ENCODE results near the gene CCDC9. TPM values are rescaled to one million over a fixed set of nuclear protein-coding genes. Genes with fewer than 3 reads are reported as not detected.

The CCDC9 gene
- total RNA-seq, 1 donor from 2014 or later, result 47.1 TPM

DNA sequence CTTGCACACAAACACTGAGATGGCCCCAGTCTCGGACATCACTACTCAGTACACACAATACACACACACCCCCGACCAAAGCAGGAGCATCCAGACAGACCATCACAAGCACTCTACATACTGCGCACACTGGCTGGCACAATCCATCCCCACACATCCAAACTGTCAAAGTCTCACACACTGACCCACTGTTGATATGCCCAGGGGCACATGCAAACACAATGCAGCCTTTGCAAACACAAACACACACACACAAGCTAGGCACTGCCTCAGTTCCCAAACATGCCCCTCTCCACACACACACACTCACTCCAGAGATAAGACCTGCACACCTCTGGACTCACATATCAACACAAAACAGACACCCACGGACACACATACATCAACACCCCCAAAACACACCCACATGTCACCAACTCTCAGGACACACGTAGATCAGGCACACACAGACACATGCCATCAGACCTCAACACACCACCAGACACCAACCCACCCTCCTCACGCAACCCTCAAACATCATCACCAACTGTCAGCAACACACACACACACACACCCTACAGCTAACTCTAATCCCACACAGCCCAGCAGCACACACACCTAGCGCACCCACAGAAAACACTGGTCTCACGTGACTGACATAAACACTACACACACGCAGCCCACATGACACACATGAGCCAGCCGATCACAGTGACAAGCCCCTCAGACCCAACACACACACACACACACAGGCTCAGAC lies 27.2 kb upstream of the CCDC9 start:
- ChIA-PET CTCF (interaction anchor here (1.5 to 4.9 kb wide), 2 partner anchors 15 to 19 kb away, joined by 3 to 51 read pairs; no protein-coding TSS in a partner anchor), POLR2A (interaction anchor here (1.0 to 7.3 kb wide), 4 partner anchors 11 to 28 kb away, joined by 3 to 128 read pairs (median 6); partner anchors contain the start of gene CCDC9)
- H3K36me3 Mint-ChIP-seq (ENCODE audit: low read depth), result no peaks in the 10 kb centered on the region
- no peaks in the 10 kb centered on the region for H3K27me3 Mint-ChIP-seq
- TF ChIP-seq CTCF (IDR thresholded peaks at IDR 0.05), result no peak
- intact Hi-C loops (cut with micrococcal nuclease), result loop anchor here (10.0 kb wide), 1 partner anchor 444 kb away; the partner anchor contains the start of gene SLC1A5
- H3K4me3 Mint-ChIP-seq, result no peak overlapping the region
- ATAC-seq (ENCODE audit: low read depth) (no peak), DNase-seq (no peak)
- H3K27ac Mint-ChIP-seq, result no peak overlapping the region
- H3K4me1 Mint-ChIP-seq, result peaks cover 32% of the 10 kb centered on the region
- H3K9me3 Mint-ChIP-seq, result no peaks in the 10 kb centered on the region

DNA sequence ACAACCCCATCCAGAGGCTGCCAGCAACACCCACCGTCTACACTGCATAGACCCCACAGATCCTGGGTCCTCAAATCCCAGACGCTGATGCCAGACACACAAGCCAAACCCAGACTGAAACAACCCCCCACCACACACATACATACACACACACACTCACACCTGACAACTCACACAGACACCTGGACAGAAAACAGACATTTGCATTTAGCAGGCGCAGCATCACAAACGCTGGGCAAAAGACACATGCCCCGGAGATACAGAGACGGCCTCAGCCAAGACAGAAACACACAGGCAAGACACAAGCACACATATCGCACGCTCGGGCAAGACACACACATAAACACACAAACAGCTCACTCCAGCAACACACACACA lies 26.7 kb upstream of the CCDC9 start:
- no peaks in the 10 kb centered on the region for H3K36me3 Mint-ChIP-seq (ENCODE audit: low read depth)
- intact Hi-C loops (cut with micrococcal nuclease), result loop anchor here (10.0 kb wide), 1 partner anchor 445 kb away; the partner anchor contains the start of gene SLC1A5
- H3K9me3 Mint-ChIP-seq, result no peaks in the 10 kb centered on the region
- POLR2A ChIA-PET, result interaction anchor here (1.0 to 7.3 kb wide), 3 partner anchors 15 to 27 kb away, joined by 4 to 128 read pairs (median 8); partner anchors contain the start of gene CCDC9
- no peak for ATAC-seq (ENCODE audit: low read depth)
- H3K4me3 Mint-ChIP-seq, result no peak overlapping the region
- H3K4me1 Mint-ChIP-seq, result peaks cover 32% of the 10 kb centered on the region
- no peaks in the 10 kb centered on the region for H3K27me3 Mint-ChIP-seq
- no peak overlapping the region for H3K27ac Mint-ChIP-seq
- peak; percentile 25 for DNase-seq
- CTCF ChIA-PET, result interaction anchor here (1.5 to 4.9 kb wide), 2 partner anchors 14 to 19 kb away, joined by 3 to 51 read pairs; no protein-coding TSS in a partner anchor
- TF ChIP-seq CTCF (IDR thresholded peaks at IDR 0.05), result no peak

DNA sequence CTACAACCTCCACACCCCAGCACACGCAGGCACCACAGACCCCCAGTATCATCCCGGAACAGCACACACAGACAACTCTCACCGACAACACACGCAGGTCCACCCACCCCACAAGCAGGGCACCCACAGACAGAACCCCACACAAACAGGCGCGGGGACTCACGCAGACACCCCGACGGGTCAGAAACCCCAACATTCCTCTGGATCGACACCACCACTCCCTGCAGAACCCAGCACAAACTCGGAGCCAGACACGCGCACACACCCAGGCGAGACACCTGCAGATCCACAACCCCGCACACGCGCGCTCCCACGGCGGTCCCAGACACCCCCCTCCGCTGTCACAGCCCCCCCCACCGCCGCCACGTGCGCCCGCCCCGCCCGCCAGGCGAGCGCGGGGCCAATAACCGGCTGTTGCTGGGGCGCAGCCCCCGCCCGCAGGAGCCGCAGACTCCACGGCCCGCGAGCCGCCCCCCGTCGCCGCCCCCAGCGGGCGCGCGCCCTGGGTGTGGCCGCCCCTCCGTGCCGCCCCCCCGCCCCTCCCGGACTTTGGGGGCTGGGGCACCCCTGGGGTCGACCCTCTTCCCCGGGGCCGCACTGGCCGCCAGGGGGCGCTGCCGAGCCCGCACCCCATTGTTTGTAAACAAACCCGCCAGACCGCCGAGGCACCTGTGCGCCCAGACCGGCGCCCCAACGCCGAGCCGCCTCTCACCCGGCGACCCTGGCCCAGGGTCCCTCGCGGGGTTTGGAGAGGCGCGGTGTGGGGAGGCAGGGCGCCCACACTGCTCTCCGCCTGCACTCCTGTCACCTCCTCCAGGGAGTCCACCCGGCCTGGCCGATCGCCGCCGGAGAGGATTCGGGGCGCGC lies 26.0 kb upstream of the CCDC9 start:
- ChIA-PET CTCF (interaction anchor here (1.5 to 4.9 kb wide), 2 partner anchors 14 to 20 kb away, joined by 3 to 51 read pairs; no protein-coding TSS in a partner anchor), POLR2A (interaction anchor here (1.6 kb wide), 1 partner anchor 14 kb away, joined by 8 read pairs; no protein-coding TSS in a partner anchor)
- Mint-ChIP-seq H3K9me3 (no peaks in the 10 kb centered on the region), H3K27me3 (no peaks in the 10 kb centered on the region), H3K4me1 (peaks cover 32% of the 10 kb centered on the region), H3K27ac (no peak overlapping the region), H3K36me3 (ENCODE audit: low read depth) (no peaks in the 10 kb centered on the region), H3K4me3 (peak overlapping the region; percentile 48)
- DNase-seq (peak; percentile 77), ATAC-seq (ENCODE audit: low read depth) (peak; percentile 3)
- TF ChIP-seq CTCF (IDR thresholded peaks at IDR 0.05), result no peak
- intact Hi-C loops (cut with micrococcal nuclease), result no loop called here

- H3K9me3 Mint-ChIP-seq, result no peaks in the 10 kb centered on the region
- no peaks in the 10 kb centered on the region for H3K36me3 Mint-ChIP-seq (ENCODE audit: low read depth)
- TF ChIP-seq CTCF (IDR thresholded peaks at IDR 0.05), result no peak
- ChIA-PET POLR2A (no interaction called here), CTCF (no interaction called here)
- H3K4me1 Mint-ChIP-seq, result peaks cover 28% of the 10 kb centered on the region
- intact Hi-C loops (cut with micrococcal nuclease), result loop anchor here (1.0 kb wide), 1 partner anchor 13 kb away; no protein-coding TSS in a partner anchor
- peak within 1 kb of the TSS; percentile 67 for H3K4me3 Mint-ChIP-seq
- DNase-seq, result no peak
- ATAC-seq (ENCODE audit: low read depth), result no peak
- no peaks in the 10 kb centered on the region for H3K27me3 Mint-ChIP-seq
- H3K27ac Mint-ChIP-seq, result peak within 1 kb of the TSS; percentile 71
These were observed 25.5 kb upstream of the CCDC9 start, which contains the start of gene BBC3 for GRCh38 chr19:47230921-47231214. Gene BBC3, minus strand, starts transcription at chr19:47231199. Its CDS starts 2,768 bp downstream, at chr19:47228431.

All from activated B cell treated with CpG ODN at 0.5 μM for 24 hours (primary cell).